Measurements from ENCODE around the gene GPSM1.

GPSM1 gene

DNA sequence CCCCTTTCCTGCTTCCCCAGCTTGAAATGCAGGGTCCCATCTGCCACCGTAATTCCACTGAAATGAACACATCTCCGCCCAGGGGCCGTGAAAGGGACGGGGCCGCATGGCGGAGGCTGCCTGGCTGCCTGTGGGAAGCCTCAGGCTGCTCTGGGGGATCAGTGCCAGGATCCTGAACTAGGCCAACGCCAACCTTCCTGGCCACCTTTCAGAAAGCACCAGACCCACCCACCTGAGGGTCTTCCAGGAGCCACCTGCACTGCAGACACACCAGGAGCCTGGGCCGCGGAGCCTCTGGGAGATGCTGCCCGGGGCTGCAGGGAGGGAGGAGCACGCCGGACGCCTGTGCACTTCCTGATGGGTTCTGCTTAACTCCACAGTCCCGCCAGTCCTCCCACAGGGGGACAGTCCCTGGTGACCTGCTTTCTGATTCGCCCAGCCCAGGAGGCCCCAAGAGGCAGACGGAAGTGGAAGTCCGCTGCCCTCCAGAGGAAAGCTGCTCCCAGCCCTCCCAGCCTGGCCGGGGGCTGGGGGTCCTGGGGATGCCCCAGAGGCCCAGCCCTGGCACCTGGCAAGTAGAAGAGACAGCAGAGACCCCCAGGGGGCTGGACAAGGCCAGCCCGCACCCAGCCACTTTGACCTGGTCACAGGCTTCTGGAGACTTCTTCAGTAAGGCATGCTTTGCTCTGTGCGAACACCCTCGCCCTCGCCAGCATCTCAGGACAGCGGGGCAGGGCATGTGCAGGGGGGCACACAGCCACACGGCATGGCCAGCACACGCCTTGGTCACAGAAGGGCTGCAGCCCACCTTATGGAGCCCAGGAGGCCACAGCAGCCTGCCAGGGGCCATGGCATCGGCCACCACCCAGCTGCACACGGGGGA is 46.2 kb downstream of the GPSM1 start, which contains the start of gene CARD9:
Gene CARD9, minus strand, starts transcription at position 370 of the 883 bp plus-strand sequence. CDS start 1,591 bp downstream, outside the sequence.
- DNase-seq (ENCODE audit: low read depth, low spot score) = no peak

DNA sequence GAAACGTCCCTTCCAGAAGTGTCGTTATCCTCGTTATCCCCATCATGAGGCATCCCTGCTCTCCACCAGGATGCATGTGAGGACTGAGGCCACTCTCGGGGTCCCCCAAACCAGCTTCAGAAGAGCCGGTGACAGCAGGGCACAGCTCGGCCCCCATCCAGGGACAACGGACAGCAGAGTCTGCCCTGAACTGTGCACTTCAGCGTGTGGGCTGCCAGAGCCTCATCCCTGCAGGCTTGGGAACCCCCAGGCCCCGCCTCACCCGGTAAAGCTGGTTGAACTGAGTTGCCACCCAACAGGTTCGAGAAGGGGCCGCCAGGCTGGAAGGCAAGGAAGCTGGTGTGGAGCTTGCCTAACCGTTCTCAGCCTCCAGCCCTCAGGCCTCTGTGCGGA is 46.8 kb downstream of the GPSM1 start:
- no peak for DNase-seq (ENCODE audit: low read depth, low spot score)

DNA sequence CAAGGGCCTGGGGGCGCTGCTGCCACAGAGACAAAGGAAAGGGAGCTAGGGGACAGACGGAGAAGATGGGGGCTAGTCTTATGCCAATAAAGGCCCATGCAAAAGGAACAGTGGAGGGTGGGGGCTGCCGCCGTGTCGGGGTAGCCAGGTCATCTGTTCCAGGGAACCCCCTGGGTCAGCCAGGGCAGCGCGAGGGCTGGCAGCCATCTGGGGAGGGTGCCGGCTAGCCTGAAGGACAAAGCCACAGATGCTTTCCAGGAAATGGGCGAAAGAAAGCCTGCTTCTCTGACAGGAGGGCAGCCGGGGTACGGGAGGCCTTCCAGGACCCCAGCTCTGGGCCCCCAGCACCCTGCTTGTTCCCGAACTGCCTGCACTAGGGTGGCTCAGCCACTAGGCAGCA is 47.8 kb downstream of the GPSM1 start:
- no peak for DNase-seq (ENCODE audit: low read depth, low spot score)

DNA sequence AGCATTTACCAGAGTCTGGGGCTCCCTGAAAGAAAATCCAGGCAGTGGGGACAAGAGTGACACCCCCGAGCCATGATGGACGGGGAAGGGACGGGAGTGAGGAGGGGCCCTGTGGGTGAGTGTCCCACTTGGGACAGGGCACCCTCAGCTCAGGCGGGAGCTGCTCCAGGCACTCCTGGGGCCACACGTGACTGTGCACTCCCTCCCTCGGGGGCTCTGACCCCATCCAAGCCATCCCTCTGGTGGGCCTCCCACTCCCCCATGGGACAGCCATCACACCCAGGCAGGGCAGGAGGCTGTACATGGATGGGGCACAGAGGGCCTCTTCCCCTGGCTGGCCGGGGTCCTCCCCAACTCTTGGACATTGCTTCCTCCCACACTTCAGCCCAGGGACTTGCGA is 49.1 kb downstream of the GPSM1 start:
- DNase-seq (ENCODE audit: low read depth, low spot score) = no peak

DNA sequence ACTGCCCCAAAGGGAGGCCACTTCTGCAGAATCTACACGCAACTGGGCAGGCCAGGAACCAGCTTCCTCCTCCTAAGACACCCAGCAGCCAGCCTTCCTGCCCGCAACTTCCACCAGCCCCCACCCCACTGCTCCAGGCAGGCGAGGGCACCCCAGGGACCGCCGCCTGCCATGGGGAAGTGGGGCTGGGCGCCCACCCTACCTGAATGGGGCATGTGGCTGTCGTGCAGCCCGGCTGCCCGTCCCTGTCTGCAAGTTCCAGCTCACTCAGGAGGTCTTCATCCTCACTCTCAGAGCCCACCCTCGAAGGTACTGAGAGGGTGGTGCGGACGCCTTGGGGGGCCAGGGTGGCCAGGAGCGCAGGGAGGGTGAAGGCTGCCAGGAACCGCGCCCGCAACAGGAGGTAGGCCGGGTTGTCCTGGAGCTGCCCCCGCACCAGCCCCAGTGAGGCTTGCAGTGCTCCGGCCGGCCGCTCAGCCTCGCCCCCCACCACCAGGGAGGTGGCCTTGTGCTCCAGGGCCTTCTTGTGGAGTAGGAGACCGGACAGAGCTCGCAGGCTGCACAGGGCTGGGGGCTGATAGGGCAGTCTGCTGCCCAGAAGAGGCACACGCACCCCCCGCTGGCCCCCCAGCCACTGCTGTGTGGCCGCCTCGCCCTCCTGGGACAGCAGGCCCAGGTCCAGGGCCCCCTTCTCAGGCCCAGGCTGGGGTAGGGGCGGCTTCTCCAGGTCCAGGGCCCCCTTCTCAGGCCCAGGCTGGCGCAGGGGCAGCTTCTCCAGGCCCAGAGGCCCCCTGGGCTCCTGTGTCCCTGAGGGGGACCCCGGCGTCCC is 50.2 kb downstream of the GPSM1 start:
- DNase-seq (ENCODE audit: low read depth, low spot score) = no peak

DNA sequence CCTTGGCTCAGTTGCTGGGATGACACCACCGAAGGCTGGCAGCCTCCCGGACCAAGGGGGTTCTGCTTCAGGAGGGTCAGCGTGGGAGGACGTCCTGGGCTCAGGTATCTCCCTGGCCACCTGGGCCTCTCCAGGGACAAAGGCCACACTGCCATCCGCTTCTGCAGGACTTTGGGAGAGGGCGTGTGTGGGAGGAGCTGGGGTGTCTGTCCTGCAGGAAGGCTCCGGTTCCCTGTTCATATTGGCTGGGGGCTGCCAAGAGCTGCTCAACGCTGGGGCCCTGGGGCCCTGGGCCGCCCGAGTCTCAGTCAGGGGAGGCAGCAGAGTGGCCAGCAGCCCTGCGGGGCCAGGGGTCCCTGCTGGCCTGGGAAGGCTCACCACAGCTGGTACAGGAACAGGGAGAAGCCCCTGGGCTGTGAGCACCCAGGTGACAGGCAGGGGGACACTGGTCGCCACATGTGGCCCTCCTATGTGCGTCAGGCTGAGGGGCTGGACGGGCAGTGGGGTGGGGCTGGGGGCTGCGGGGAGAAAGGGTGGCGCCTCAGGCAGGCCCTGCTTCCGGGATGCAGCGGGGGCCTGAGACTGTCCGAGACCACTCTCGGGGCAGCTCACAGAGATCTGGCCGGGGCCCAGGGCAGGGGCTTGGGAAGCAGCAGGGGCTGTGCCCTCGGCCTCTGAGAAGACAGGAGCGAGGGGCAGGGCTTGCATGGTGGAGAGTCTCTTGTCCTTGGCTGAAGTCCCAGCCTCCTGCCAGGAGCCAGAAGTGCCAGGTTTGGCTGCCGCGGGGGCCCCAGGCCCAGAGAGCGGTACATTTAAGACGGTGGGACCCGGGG is 51.0 kb downstream of the GPSM1 start:
- DNase-seq (ENCODE audit: low read depth, low spot score) = no peak

DNA sequence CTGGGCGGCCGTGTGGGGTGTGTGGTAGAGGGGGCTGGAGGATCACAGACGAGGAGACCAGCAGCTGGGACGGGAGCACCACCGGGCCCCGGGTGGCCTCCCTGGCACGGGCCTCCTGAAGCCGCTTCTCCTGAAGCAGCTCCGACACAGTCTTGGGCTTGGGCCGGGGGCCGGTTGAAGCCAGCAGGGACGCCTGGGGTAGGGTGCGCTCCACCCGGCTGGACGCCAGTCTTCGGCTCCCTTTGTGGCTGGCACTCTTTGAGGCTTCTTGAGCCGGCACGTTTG is 51.6 kb downstream of the GPSM1 start:
- DNase-seq (ENCODE audit: low read depth, low spot score) = no peak

DNA sequence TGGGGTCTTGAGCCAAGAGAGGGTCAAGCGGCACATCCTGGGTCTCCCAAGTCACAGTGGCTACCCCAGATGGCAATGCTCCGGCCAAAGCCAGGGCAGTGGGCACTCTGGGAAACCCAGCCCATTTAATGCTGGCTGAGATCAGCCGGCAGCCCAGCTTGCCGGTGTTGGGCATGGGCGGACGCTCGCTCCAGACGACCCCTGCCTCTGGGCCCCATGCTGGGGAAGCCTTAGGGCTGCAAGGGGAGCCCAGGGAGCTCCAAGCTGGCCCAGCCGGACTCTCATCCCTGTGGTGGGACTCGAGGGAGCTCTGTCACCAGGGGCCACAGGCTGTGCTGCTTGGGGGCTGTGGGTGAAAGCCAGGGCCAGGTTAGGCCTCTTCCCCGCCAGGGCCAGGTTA is 52.1 kb downstream of the GPSM1 start:
- DNase-seq (ENCODE audit: low read depth, low spot score) = no peak

DNA sequence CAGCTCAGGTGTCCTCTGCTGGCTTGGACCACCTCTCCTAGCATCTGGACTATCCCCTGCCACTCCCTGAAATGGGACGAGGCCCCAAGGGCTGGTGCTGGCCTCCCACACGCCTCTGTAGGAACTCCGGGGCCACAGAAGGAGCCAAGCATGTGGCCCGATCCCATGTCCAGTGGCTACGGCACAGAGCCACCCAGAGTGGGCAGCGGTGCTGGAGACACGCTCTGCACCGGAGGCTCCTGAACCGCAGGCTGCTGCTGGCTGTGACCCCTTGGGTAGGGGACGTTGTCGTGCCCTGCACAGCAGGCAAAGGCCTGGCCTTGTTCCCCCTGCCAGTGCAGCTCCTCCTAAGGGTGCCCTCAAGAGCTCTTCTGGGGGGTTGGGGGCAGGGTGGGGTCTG is 52.6 kb downstream of the GPSM1 start:
- DNase-seq (ENCODE audit: low read depth, low spot score) = no peak

DNA sequence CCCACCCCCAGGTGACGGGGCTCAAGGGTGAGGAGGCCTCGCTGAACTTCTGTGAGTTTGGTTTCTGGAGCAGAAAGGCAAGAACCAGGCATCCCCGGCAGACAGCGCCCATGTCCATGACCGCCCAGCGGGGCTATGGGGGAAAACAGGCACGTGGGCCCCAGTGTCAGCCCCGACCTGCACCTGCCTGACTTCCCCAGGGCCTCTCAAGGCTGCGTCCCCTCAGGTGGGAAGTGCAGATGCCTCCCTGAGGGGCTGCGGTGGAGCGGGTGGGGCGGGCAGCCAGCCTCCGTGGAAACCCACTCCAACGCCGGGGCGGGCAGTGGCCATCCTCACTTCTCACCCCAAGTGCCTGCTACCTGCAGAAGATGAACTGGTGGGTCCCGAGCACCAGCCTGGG is 53.0 kb downstream of the GPSM1 start:
- no peak for DNase-seq (ENCODE audit: low read depth, low spot score)

DNA sequence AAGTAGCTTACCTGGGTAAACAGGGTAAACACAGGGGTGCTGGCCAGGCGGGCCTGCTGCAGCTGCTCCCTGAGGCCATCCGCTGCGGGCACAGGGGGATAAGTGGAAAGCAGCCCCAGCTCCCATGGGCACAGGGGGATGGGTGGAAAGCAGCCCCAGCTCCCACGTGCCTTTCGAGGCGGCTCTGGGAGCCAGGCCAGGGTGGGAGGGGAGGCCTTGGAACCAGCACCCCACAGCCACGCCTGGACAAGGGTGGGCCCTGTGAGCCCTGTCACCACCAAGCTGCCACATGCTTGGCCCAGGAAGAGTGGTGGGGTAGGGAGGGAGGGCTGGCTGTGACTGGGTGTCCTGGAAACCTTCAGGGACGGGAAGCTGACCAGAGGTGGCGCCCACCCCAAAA is 54.0 kb downstream of the GPSM1 start:
- no peak for DNase-seq (ENCODE audit: low read depth, low spot score)

DNA sequence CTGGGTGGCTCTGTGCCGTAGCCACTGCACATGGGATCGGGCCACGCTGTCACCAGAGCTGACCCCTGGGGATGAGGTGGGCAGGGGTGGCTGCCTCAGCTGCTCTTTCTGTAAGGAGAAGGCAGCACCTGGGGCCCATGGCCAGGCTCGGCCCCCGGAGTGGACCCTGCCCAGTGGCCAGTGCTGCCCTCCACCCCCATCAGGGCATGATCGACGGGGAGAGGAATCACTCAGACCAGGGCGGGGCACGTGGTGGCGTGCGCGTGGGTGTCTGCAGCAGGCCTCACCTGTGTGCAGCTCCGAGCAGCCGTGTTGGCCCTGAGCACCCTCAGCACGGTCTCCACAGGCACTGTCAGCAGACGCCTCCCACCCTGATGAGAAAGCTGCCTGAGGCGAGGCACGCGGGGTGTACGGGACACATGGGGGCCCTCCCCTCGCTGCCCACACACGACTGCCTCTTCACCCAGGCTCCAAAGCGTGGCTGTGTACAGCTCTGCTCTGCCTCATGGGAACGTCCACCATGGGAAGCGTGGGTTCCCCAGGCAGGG is 54.7 kb downstream of the GPSM1 start:
- no peak for DNase-seq (ENCODE audit: low read depth, low spot score)

DNA sequence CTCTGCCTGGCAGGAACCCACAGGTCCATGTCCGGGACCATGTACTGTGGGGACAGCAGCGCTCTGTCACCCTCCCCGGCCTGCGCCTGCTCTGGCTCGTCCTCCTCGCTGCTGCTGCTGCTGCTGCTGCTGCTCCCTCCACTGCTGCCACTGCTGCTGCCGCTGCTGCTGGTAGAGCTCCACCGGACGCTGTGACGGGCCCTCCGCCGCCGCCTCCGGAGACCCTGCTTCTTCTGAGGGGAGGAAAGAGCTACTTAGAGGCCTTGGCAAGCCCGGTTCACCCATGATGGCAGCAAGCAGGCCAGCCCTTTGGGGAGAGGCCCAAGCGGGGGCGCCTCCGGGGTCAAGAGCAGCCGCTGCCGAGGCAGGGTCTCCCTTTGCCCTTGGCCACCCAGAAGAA is 56.1 kb downstream of the GPSM1 start:
- DNase-seq (ENCODE audit: low read depth, low spot score) = no peak

DNA sequence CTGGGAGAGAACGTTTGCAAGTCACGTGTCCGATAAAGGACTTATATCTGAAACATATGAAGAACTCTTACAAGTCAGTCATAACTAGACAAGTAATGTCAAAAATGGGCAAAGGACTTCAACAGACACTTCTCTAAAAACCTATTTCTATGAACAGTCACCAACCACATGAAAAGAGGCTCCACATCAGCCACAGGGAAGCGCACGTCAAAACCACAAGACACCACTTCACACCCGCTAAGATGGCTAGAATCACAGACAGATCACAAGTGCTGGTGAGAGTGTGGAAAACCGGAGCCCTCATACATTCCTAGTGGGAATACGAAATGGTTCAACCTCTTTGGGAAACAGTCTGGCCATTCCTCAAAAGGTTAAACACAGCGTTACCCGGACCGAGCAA is 57.7 kb downstream of the GPSM1 start:
- DNase-seq (ENCODE audit: low read depth, low spot score) = no peak

DNA sequence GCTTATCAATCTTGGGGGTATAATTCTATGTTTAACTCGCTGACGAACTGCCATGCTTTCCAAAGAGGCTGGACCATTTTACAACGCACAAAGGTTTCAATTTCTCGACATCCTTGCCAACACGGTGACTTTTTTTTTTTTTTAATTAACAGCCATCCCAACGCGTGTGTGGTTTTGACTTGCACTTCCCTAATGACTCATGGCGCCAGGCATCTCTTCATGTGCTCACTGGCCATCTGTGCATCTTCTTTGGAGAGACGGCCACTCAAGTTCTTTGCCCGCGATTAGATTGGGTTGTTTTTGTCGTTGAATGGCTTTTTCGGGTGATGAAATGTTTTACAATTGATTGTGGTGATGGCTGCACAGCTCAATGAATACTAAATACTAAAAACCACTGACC is 58.7 kb downstream of the GPSM1 start:
- no peak for DNase-seq (ENCODE audit: low read depth, low spot score)

DNA sequence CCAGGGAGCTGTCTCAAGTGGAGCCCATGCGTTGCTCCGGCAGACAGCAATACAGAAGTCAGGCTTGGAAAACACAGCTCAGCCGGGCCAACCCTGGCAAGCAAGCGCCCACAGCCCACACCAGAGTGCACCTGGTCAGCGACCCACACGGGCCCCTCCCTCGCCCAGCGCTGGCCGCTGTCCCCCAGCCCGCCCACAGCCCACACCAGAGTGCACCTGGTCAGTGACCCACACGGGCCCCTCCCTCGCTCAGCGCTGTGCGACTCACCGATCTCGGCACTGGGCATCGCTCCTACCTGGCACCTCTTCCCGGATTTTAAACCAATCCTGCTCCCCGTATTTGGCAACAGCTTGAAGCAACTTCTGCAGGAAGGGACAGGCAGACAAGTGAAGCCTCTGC is 59.9 kb downstream of the GPSM1 start:
- no peak for DNase-seq (ENCODE audit: low read depth, low spot score)

DNA sequence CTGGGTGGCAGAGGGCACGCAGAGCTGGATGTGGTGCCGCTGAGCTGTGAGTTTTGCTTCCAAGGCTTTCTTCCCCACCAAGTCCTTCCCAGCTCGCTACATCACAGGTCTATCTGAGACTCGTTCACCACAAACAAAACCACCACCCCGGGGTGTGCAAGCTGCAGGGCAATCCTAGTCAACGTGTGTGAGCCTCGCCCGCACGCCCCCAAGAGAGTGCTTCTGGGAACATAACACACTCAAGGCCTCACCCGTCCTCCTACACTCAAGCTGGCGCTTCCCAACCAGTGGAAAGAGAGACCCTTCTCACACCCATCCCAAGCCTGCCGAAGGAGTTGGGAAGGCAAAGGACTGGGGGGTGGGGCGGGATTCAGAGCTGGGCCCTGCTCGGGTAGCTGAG is 62.1 kb downstream of the GPSM1 start:
- DNase-seq (ENCODE audit: low read depth, low spot score) = no peak

DNA sequence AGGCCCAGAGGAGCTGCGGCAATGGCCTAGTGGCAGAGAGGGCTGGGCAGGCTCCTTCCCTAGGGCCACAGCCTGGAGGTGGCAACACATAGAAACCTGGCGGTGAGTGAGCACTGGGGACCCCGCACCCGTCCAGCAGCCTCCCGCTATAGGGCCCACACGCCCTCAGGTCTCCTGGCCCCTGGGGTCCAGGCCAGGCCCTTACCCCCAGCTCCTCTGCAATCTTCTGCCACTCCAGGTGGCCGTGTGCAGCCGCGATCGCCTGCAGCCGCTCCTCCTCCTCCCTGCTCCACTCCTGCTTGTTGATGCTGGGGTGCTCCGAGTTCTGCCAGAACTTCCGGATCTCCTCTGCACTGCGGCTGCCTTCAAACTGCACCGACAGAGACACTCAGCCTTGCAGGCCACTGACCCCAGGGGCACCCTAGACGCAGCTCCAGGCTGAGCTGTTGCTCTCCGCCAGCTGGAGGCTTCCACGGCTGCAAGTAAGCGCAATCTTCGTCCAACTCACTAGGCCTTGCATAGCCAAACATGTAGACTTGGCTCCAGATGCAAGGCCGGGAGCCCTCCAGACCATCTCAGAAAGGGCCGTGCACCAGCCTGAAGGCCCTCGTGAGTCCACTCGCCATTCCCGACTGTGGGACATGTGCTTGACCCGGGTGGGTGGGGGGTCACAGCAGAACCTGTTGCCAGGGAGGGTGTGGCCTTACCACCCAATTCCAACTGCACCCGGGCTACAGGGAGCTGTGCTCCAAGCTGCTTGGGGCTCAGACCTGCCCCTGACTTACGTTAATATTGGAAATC is 64.6 kb downstream of the GPSM1 start:
- DNase-seq (ENCODE audit: low read depth, low spot score) = no peak

DNA sequence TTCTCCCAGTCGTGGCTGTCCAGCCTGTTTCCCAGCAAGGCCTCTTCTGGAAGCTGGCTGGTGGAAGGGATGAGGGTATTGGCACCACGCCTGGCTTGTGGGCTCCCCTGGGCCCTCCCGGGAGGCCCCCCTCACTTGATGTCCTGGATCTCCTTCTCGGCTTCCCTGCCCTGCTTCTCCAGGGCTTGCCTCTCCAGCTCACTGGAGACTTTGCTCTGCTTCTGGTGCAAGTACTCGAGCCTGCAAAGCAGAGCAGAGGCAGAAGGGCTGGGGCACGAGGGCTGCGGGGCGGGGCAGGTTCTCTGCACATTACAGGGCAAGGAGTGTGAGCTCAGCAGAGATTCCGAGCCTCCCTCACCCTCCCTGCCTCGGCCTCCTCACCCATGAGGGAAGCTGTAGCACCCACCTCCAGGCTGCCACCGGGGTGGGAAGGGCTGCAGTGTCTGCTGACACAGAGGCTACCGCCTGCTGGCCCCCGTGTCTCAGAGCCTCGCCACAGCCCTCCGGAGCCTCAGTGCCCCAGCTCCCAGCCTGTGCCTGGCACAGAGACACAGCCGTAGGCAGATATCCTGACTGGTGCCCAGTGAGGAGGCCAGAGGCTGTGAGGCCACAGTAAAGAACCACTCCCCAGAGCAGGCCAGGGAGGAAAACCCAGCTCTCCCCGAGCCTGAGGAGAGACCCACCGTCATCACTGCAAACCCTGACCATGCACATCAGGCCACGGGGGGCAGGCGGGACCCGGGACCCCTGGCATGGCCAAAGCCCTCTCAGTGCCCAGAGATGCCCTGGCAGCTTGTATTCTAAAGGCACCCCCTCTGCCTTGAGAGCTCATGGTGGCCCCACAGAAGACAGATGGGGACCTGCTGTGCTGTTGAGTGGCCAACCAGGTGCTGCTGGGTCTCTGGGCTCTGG is 65.5 kb downstream of the GPSM1 start:
- no peak for DNase-seq (ENCODE audit: low read depth, low spot score)

DNA sequence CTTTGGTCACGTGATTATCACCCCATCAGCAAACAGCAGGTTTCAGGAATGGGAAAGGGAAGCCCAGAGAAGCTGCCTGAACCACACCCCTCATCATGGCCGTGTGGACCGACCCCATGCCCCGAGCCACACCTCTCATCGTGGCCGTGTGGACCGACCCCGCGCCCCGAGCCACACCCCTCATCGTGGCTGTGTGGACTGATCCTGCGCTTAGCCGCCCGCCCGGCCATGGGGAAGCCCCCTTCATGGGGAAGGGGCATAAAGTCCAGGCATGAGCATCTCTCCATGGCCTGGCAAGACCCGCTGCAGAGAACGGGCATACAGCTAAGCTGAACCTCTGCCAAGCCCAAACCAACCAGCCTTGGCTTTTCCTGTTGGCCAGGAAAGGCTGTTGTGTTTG is 66.2 kb downstream of the GPSM1 start:
- no peak for DNase-seq (ENCODE audit: low read depth, low spot score)
